Adrenal gland (tissue), 12 donors: Measurements from ENCODE around the gene MRPL55. TPM values are rescaled to one million over a fixed set of nuclear protein-coding genes. Genes with fewer than 3 reads are reported as not detected.

Experiments used
- DNase-seq, 7 donors: peaks; one replicate each; pipeline ENCODE4 v3.0.0-alpha.2; 2019 to 2020
- H3K27ac ChIP-seq, 5 donors: fragments of 200-600 bp; sonication (generic) in 4 of 5; 1 replicate in 3 of 5; 2 replicates in 2 of 5; pipeline versions ENCODE4 v1.5.1 to v1.8.0; 2016 to 2020; ENCODE audit warnings: mild to moderate bottlenecking in 1 of 5
- H3K27me3 ChIP-seq: fragments of 200-600 bp; 2 replicates; pipeline ENCODE4 v1.8.0; 2021
- H3K36me3 ChIP-seq, 2 donors: fragments of 200-600 bp; replicated peaks in 1 of 2; 1 replicate in 1 of 2; 2 replicates in 1 of 2; pipeline versions ENCODE4 v1.5.1 to v1.8.0; 2018 to 2022
- H3K4me1 ChIP-seq, 2 donors: fragments of 200-600 bp; replicated peaks in 1 of 2; 1 replicate in 1 of 2; 2 replicates in 1 of 2; pipeline versions ENCODE4 v1.5.1 to v1.8.0; 2018 to 2021
- H3K4me3 ChIP-seq, 4 donors: fragments of 200-600 bp; sonication (generic) in 3 of 4; one replicate each; pipeline ENCODE4 v1.5.1; 2016 to 2018
- H3K9me3 ChIP-seq, 3 donors: fragments of 200-600 bp; sonication (generic) in 1 of 3; replicated peaks in 1 of 3; 1 replicate in 2 of 3; 2 replicates in 1 of 3; pipeline versions ENCODE4 v1.5.1 to v1.8.0; 2016 to 2021
- CTCF ChIP-seq, 6 experiments: fragments of 450-650 bp in 4 of 6; fragments of 200-600 bp in 2 of 6; sonication (generic) in 1 of 6; IDR thresholded peaks; 1 replicate in 5 of 6; 2 replicates in 1 of 6; pipeline versions ENCODE4 v1.5.1 to v1.8.0; 2016 to 2021; ENCODE audit warnings: antibody characterized with exemption in 6 of 6, mild to moderate bottlenecking in 2 of 6, moderate library complexity in 1 of 6
- POLR2A ChIP-seq, 2 donors: fragments of 450-650 bp; IDR thresholded peaks; one replicate each; pipeline ENCODE4 v1.6.1; 2017; ENCODE audit warnings: antibody characterized with exemption in 2 of 2, mild to moderate bottlenecking in 2 of 2, moderate library complexity in 1 of 2
- WGBS, 4 donors: extraction: QIAGEN DNeasy Blood & Tissue Kit in 2 of 4; methylation state at CpG; one replicate each; pipeline versions ENCODE4 v1.1.5 to v1.1.7; 2013 to 2017; 5-methylcytosine and 5-hydroxymethylcytosine counted together
- intact Hi-C, 2 donors: fragments of 100-400 bp; cut with DNase I; formaldehyde crosslinking; loops; one replicate each; pipeline versions ENCODE4 v1.14.1 to v1.15.0; 2022 to 2023
- polyA plus RNA-seq, 3 donors: library from polyadenylated mRNA; stranded (reverse); fragments of 200-250 nt in 2 of 3; fragments of 350-450 nt in 1 of 3; fragmentation: Illumina TruSeq in 1 of 3; extraction: RNeasy Lipid Tissue Mini Kit (QIAGEN cat#74804) in 1 of 3; gene quantifications; one replicate each; pipeline ENCODE4 v1.2.3, GENCODE V29; 2013 to 2014
- total RNA-seq, 9 donors: library from RNA; depleted of rRNA in 4 of 9; stranded (reverse); fragments of >200 nt in 4 of 9; fragments of 120-200 nt in 1 of 9; fragmentation: NEBNext Ultra II Directional in 1 of 9; extraction: Animal tissue kit (Norgen Biotek cat#: 25700) in 1 of 9; gene quantifications; one replicate each; pipeline versions ENCODE4 v1.1.0 to v1.2.4, GENCODE V29; 2013 to 2023
- donor health status: healthy with polysubstance abuse.
- donor health status: Bipolar disorder and iron deficiency.
- donor health status: DM: yes; HTN: yes; CAD: no.
- donor health status: DM: no; HTN: no; CAD: no.
- donor health status: DM: no; HTN: no; CAD: no.
- donor health status: DM: yes; HTN: yes; CAD: no.

The MRPL55 gene
- total and polyA plus RNA-seq, 12 donors: 25.1 to 309 (median 70.8) TPM

DNA sequence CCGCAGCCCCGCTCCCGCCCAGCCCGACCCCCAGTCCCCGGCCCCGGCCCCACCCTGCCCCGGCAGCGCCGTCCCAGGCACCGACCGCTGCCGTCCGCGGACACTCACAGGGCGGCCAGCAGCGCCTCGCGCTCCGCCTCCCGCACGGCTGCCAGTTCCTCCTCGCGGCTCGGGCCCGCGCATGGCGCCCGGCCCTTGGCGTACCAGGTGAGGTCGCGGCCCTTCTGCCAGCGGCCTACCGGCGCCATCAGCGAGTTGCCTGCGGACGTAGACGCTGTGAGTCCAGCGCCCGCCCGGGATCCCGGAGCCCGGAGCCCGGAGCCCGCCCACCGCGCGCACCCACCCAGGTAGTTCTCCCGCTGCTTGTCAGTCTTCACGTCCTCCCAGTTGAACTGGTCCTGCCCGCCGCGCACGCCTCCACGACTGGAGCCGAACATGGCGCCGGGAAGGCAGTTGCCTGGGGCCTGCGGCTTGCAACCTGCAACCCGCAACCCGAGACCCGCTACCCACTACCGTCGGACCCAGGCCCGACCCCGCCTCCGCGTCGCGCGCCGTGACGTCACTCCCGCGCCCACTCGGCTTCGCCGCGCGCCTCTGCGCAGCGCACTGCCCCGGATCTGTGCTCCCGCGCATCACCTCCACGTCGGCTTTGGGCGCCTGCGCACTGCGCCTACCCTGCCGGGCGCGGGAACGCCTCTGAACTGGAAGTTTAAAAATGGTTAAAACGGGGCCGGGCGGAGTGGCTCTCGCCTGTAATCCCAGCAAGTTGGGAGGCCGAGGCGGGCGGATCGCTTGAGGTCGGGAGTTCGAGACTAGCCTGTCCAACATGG is 6.1 kb downstream of the MRPL55 start, which contains the start of gene C1orf35:
C1orf35 (minus strand) TSS at position 535 of the 830 bp plus-strand sequence; CDS start at position 437, 98 bp downstream.
- Histone ChIP-seq H3K9me3 (no peaks in the 10 kb centered on the region), H3K27ac (peak within 1 kb of the TSS; percentile 36 to 96 (median 93)), H3K4me1 (peaks cover 13 to 24% of the 10 kb centered on the region in 2 donors), H3K4me3 (peak within 1 kb of the TSS; percentile 42 to 86 (median 76)), H3K27me3 (no peaks in the 10 kb centered on the region), H3K36me3 (peaks cover 0 to 57% of the 10 kb centered on the region in 2 donors)
- intact Hi-C loops: no loop called here
- DNase-seq: peak; percentile 94 to 96 (median 95)
- no peak for TF ChIP-seq CTCF (IDR thresholded peaks at IDR 0.05)
- peak; percentile 17 to 63 for TF ChIP-seq POLR2A (IDR thresholded peaks at IDR 0.05)
- WGBS, 4 donors: 0 to 2% (median 0%) methylated on average over 9 to 104 of the region's 104 CpGs

DNA sequence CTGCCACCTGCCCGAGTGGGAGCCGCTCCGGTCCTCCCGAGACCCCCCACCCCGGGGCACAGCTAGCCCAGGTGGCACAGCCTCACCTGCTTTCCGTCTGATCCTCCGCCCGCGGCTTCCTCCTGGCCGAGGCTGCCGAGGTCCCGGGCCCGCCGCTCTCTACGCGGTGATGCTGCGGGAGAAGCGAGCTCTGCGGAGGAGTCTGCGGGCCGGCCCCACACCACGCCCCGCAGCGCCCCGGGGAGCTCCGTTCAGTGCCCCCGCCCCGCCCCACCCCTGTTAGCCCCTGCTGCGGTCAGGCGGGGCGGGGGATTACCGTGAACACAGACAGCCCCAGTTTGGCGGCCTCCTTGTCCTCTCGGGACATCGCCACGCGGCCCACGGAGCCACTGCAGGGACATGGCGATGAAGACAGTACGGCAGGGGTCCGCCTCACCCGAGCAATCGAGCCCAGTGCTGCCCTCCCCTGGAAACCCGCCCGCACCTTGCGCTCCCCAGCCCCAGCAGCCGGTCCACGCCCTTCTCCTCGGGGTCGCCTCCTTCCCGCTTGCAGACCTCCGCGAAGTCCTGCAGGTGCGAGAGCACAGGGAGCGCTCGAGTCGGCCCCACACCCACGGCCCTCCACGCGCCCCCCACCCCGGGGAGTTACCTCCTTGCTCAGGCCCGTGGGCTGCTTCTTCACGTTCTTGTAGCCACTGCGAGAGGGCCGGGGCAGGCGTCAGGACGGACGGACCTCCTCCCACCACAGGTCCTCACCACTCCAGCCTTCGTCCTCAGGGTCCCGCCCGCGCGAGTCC is 6.9 kb downstream of the MRPL55 start:
- peak overlapping the region in 4 of 5 donors; percentile 88 to 96 (median 94) for H3K27ac ChIP-seq
- intact Hi-C loops: no loop called here
- WGBS, 4 donors: 1 to 10% (median 4%) methylated on average over 15 to 73 of the region's 73 CpGs
- no peak for TF ChIP-seq POLR2A (IDR thresholded peaks at IDR 0.05)
- TF ChIP-seq CTCF (IDR thresholded peaks at IDR 0.05): peak in 2 of 6 experiments; percentile 2 to 4
- H3K27me3 ChIP-seq: no peaks in the 10 kb centered on the region
- no peaks in the 10 kb centered on the region for H3K9me3 ChIP-seq
- peaks cover 12 to 18% of the 10 kb centered on the region in 2 donors for H3K4me1 ChIP-seq
- peak overlapping the region in 2 of 4 donors; percentile 80 to 86 for H3K4me3 ChIP-seq
- peaks cover 0 to 59% of the 10 kb centered on the region in 2 donors for H3K36me3 ChIP-seq
- peak in 4 of 7 donors; percentile 33 to 59 (median 51) for DNase-seq

GRCh38 chr1:228101614-228101993 is 7.5 kb downstream of the MRPL55 start:
- Histone ChIP-seq H3K4me1 (peaks cover 12 to 22% of the 10 kb centered on the region in 2 donors), H3K36me3 (peaks cover 0 to 56% of the 10 kb centered on the region in 2 donors), H3K27me3 (no peaks in the 10 kb centered on the region), H3K27ac (peak overlapping the region in 2 of 5 donors; percentile 93 to 95), H3K9me3 (no peaks in the 10 kb centered on the region), H3K4me3 (peak overlapping the region in 2 of 4 donors; percentile 80 to 86)
- intact Hi-C loops: no loop called here
- 35 to 51% (median 41%) methylated on average over 7 to 15 of the region's 15 CpGs for WGBS, 4 donors
- DNase-seq: peak in 1 of 7 donors; percentile 37
- TF ChIP-seq POLR2A (IDR thresholded peaks at IDR 0.05): no peak
- TF ChIP-seq CTCF (IDR thresholded peaks at IDR 0.05): no peak
